ENCODE results near the gene TSEN2. TPM values are rescaled to one million over a fixed set of nuclear protein-coding genes. Genes with fewer than 3 reads are reported as not detected.

The TSEN2 gene
- total and polyA plus RNA-seq, 2 of the 13 experiments (the other 11 are each of a cell fraction or from before 2014, with no cell fraction given): 11.0 to 17.3 TPM

DNA sequence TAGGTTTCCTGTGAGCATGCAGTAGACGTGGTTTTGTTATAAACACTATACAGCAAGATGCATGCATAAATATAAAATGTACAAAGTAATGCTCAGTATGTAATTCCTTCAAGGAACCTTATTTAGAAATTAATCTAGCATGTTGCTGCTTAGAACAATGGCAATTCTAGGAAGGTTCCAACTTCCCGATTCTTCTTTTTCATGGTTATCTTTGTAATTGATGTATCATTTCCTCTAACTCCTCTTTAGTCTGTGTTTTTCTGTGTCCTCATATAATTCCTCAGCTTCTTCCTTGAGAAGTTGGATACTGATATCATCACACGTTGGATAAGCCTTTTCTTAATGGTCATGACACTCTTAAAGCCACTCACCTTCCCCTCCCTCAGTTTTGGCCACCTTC, 3.5 kb downstream of the TSEN2 start (continued):
- no peak for TF ChIP-seq ZNF326 (CRISPR knock-in tag; IDR thresholded peaks at IDR 0.05; ENCODE audit: borderline replicate concordance)
- TF ChIP-seq, protein P1, sequence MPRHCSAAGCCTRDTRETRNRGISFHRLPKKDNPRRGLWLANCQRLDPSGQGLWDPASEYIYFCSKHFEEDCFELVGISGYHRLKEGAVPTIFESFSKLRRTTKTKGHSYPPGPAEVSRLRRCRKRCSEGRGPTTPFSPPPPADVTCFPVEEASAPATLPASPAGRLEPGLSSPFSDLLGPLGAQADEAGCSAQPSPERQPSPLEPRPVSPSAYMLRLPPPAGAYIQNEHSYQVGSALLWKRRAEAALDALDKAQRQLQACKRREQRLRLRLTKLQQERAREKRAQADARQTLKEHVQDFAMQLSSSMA (CRISPR knock-in tag; IDR thresholded peaks at IDR 0.05): no peak

GRCh38 chr3:12489368-12489767, 5.1 kb downstream of the TSEN2 start:
- in situ Hi-C loops (cut with HindIII; ENCODE audit: extremely low pct_ligation_motif_present, low pct_unique_long_range_greater_than_20kb): no loop called here
- TF ChIP-seq TBL1XR1 (IDR thresholded peaks at IDR 0.05; ENCODE audit: borderline replicate concordance, low read length, partially characterized antibody): no peak
- TF ChIP-seq MAX (IDR thresholded peaks at IDR 0.05): no peak
- no peak for TF ChIP-seq ZNF207 (IDR thresholded peaks at IDR 0.05; ENCODE audit: borderline replicate concordance)
- no peak for TF ChIP-seq RBAK (CRISPR knock-in tag; IDR thresholded peaks at IDR 0.05)
- TF ChIP-seq ZNF577 (CRISPR knock-in tag; IDR thresholded peaks at IDR 0.05; ENCODE audit: borderline replicate concordance, low read depth): no peak
- no peak for TF ChIP-seq SMC3 (IDR thresholded peaks at IDR 0.05; ENCODE audit: low read length)
- TF ChIP-seq RFXANK (CRISPR knock-in tag; IDR thresholded peaks at IDR 0.05): no peak
- no peak for TF ChIP-seq ZNF451 (CRISPR knock-in tag; IDR thresholded peaks at IDR 0.05)
- TF ChIP-seq EZH2 (conservative IDR thresholded peaks at IDR 0.05; ENCODE audit: low read depth, low read length): no peak
- TF ChIP-seq, protein P2, sequence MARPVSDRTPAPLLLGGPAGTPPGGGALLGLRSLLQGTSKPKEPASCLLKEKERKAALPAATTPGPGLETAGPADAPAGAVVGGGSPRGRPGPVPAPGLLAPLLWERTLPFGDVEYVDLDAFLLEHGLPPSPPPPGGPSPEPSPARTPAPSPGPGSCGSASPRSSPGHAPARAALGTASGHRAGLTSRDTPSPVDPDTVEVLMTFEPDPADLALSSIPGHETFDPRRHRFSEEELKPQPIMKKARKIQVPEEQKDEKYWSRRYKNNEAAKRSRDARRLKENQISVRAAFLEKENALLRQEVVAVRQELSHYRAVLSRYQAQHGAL (CRISPR knock-in tag; IDR thresholded peaks at IDR 0.05; ENCODE audit: not compliant biosample characterization): no peak
- no peak for TF ChIP-seq ZNF326 (CRISPR knock-in tag; IDR thresholded peaks at IDR 0.05; ENCODE audit: borderline replicate concordance)
- no peak for TF ChIP-seq NPAS2 (CRISPR knock-in tag; IDR thresholded peaks at IDR 0.05; ENCODE audit: borderline replicate concordance)
- TF ChIP-seq NFE2L2 (IDR thresholded peaks at IDR 0.05; ENCODE audit: low read length): no peak
- TF ChIP-seq E2F1 (CRISPR knock-in tag; IDR thresholded peaks at IDR 0.05): no peak
- no peak for TF ChIP-seq ZNF775 (CRISPR knock-in tag; IDR thresholded peaks at IDR 0.05; ENCODE audit: borderline replicate concordance)
- TF ChIP-seq, protein P3, sequence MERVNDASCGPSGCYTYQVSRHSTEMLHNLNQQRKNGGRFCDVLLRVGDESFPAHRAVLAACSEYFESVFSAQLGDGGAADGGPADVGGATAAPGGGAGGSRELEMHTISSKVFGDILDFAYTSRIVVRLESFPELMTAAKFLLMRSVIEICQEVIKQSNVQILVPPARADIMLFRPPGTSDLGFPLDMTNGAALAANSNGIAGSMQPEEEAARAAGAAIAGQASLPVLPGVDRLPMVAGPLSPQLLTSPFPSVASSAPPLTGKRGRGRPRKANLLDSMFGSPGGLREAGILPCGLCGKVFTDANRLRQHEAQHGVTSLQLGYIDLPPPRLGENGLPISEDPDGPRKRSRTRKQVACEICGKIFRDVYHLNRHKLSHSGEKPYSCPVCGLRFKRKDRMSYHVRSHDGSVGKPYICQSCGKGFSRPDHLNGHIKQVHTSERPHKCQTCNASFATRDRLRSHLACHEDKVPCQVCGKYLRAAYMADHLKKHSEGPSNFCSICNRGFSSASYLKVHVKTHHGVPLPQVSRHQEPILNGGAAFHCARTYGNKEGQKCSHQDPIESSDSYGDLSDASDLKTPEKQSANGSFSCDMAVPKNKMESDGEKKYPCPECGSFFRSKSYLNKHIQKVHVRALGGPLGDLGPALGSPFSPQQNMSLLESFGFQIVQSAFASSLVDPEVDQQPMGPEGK (CRISPR knock-in tag; IDR thresholded peaks at IDR 0.05): no peak
- TF ChIP-seq ZNF256 (CRISPR knock-in tag; conservative IDR thresholded peaks at IDR 0.05): no peak
- no peak for TF ChIP-seq ZNF83 (CRISPR knock-in tag; IDR thresholded peaks at IDR 0.05; ENCODE audit: borderline replicate concordance)

More at GRCh38 chr3:12489368-12489767, 5.1 kb downstream of the TSEN2 start:
- H3K36me3 ChIP-seq (replicated peaks in 1 of 2; ENCODE audit: control insufficient read depth in 1 of 2, insufficient read depth in 2 of 2, low read length in 2 of 2): peaks cover 3 to 19% of the 10 kb centered on the region in 2 experiments; a peak in 4 of 5 replicates
- FAIRE-seq (no peak), DNase-seq (ENCODE audit: low spot score) (no peak), ATAC-seq (no peak)
- H3K9me3 ChIP-seq (ENCODE audit: low read length): no peaks in the 10 kb centered on the region
- no CpG with 5 or more reads among the region's 1 CpG for WGBS (ENCODE audit: low lambda C conversion rate)
- H3K4me3 ChIP-seq (replicated peaks in 1 of 3; ENCODE audit: insufficient read depth in 1 of 3, low read depth in 2 of 3, low read length in 3 of 3): no peak overlapping the region
- no peak overlapping the region for H3K27ac ChIP-seq (ENCODE audit: extremely low read length, insufficient read depth, low read length)
- peaks cover 16% of the 10 kb centered on the region for H3K4me1 ChIP-seq (ENCODE audit: insufficient read depth, low read length)
- POLR2A ChIA-PET: no interaction called here
- no TSS peak for BruUV-seq (replicated peaks)
- H2AFZ ChIP-seq (ENCODE audit: low read length): no peak overlapping the region
- no peaks in the 10 kb centered on the region for H3K27me3 ChIP-seq (ENCODE audit: control insufficient read depth in 1 of 2, insufficient read depth in 2 of 2, low read length in 2 of 2)
- H3K4me2 ChIP-seq (ENCODE audit: low read depth, low read length): no peak overlapping the region
- H4K20me1 ChIP-seq (ENCODE audit: insufficient read depth, low read length): no peaks in the 10 kb centered on the region
- H3K9ac ChIP-seq (ENCODE audit: insufficient read depth, low read depth, low read length): no peak overlapping the region
- intact Hi-C loops (cut with micrococcal nuclease; ENCODE audit: unreplicated experiment): loop anchor here (10.0 kb wide), 1 partner anchor 175 kb away; no protein-coding TSS in a partner anchor
- CTCF ChIA-PET (ENCODE audit: low intra/inter-chr PET ratio, low total read pairs): no interaction called here
- peaks cover 17% of the 10 kb centered on the region for H3K79me2 ChIP-seq (ENCODE audit: insufficient read depth, low read length)
